WTC11 (cell line): ENCODE data around the gene KLHDC8A. TPM values are rescaled to one million over a fixed set of nuclear protein-coding genes. Genes with fewer than 3 reads are reported as not detected.
"Not testable (repeated sequence)": the region's sequence is repeated elsewhere in the genome, so short reads cannot be mapped to it uniquely, and the experiment has no call there.

Experiments
- ATAC-seq: fragments of 200-7000 bp; cut with Tn5 transposase; 2 replicates; pipeline ENCODE4 v1.10.0; 2021; ENCODE audit warnings: mild to moderate bottlenecking, moderate library complexity
- CTCF ChIA-PET: fragments of 300-600 bp; sonication (Branson Sonifier 250); formaldehyde crosslinking; loops from one replicate; lab custom pipeline; 2021; ENCODE audit warnings: antibody characterized with exemption; lab: Charles Lee
- POLR2A ChIA-PET: fragments of 350-600 bp; sonication (Branson Sonifier 250); formaldehyde crosslinking; loops from one replicate; lab custom pipeline; 2021; ENCODE audit warnings: antibody characterized with exemption; lab: Charles Lee
- DNase-seq: peaks from one replicate; pipeline ENCODE4 v3.0.0; 2021; ENCODE audit warnings: low spot score
- H3K27ac Mint-ChIP-seq: 2 replicates; pipeline ENCODE4 v1.8.0; 2021; ENCODE audit warnings: mixed read lengths
- H3K27me3 Mint-ChIP-seq: 2 replicates; pipeline ENCODE4 v1.8.0; 2021; ENCODE audit warnings: low read depth, mild to moderate bottlenecking, moderate library complexity, mixed read lengths
- H3K36me3 Mint-ChIP-seq: 2 replicates; pipeline ENCODE4 v1.8.0; 2021; ENCODE audit warnings: mixed read lengths
- H3K4me1 Mint-ChIP-seq: 2 replicates; pipeline ENCODE4 v1.8.0; 2022; ENCODE audit warnings: mixed read lengths
- H3K4me3 Mint-ChIP-seq: 2 replicates; pipeline ENCODE4 v1.8.0; 2021; ENCODE audit warnings: mild to moderate bottlenecking, moderate library complexity, mixed read lengths
- H3K9me3 Mint-ChIP-seq: 2 replicates; pipeline ENCODE4 v1.8.0; 2021; ENCODE audit warnings: mixed read lengths
- ATF2 ChIP-seq: sonication (generic); formaldehyde crosslinking; IDR thresholded peaks from 2 replicates; pipeline ENCODE4 v1.8.1; 2022; ENCODE audit warnings: low read depth, missing genetic modification reagents, borderline replicate concordance
- CDX4 ChIP-seq: fragments of 250-450 bp; sonication (Bioruptor Pico); IDR thresholded peaks from 2 replicates; pipeline ENCODE4 v1.9.0; 2021; ENCODE audit warnings: moderate library complexity, mild to moderate bottlenecking, inconsistent platforms, borderline replicate concordance
- E2F4 ChIP-seq: sonication (generic); formaldehyde crosslinking; IDR thresholded peaks from 2 replicates; pipeline ENCODE4 v1.8.1; 2022; ENCODE audit warnings: low read depth, mild to moderate bottlenecking, moderate library complexity, missing genetic modification reagents, borderline replicate concordance
- GTF2I ChIP-seq: fragments of 250-450 bp; sonication (Bioruptor Pico); conservative IDR thresholded peaks from 2 replicates; pipeline ENCODE4 v1.4.0; 2021; ENCODE audit warnings: mild to moderate bottlenecking
- IRF2 ChIP-seq: sonication (generic); formaldehyde crosslinking; IDR thresholded peaks from 2 replicates; pipeline ENCODE4 v1.8.0; 2022; ENCODE audit warnings: low read depth, missing genetic modification reagents, borderline replicate concordance
- JUN ChIP-seq: sonication (generic); formaldehyde crosslinking; IDR thresholded peaks from 2 replicates; pipeline ENCODE4 v1.8.0; 2023; ENCODE audit warnings: mild to moderate bottlenecking, missing genetic modification reagents
- ZNF121 ChIP-seq: sonication (generic); formaldehyde crosslinking; IDR thresholded peaks from 2 replicates; pipeline ENCODE4 v1.8.0; 2023; ENCODE audit warnings: missing genetic modification reagents
- ZNF232 ChIP-seq: sonication (generic); formaldehyde crosslinking; IDR thresholded peaks from 2 replicates; pipeline ENCODE4 v1.8.0; 2022; ENCODE audit warnings: mild to moderate bottlenecking, missing genetic modification reagents
- ZNF416 ChIP-seq: fragments of 250-450 bp; sonication (Bioruptor Pico); IDR thresholded peaks from 2 replicates; pipeline ENCODE4 v1.9.0; 2021; ENCODE audit warnings: mild to moderate bottlenecking, inconsistent platforms
- ZNF512 ChIP-seq: sonication (generic); formaldehyde crosslinking; IDR thresholded peaks from 2 replicates; pipeline ENCODE4 v1.8.1; 2022; ENCODE audit warnings: missing genetic modification reagents, borderline replicate concordance
- total RNA-seq: library from RNA; stranded (reverse); gene quantifications from 3 replicates; pipeline ENCODE4 v1.2.3, GENCODE V29; 2021

Gene KLHDC8A
- total RNA-seq, 1 experiment from 2014 or later = 1.7 TPM

- Mint-ChIP-seq H3K27ac (no peak overlapping the region), H3K27me3 (no peaks in the 10 kb centered on the region; the same call in 1 of the 2 replicates), H3K9me3 (no peaks in the 10 kb centered on the region), H3K4me3 (no peak overlapping the region), H3K4me1 (peaks cover 3% of the 10 kb centered on the region; the same call in 1 of the 2 replicates), H3K36me3 (no peaks in the 10 kb centered on the region)
- ChIA-PET CTCF (interaction anchor here (0.7 to 3.1 kb wide), 7 partner anchors 12 to 163 kb away, joined by 3 to 13 read pairs (median 5); no protein-coding TSS in a partner anchor), POLR2A (no interaction called here)
- DNase-seq (no peak), ATAC-seq (no peak)
- TF ChIP-seq ZNF416 (no peak), ZNF232 (no peak), CDX4 (CRISPR knock-in tag) (no peak), E2F4 (CRISPR knock-in tag) (no peak)
These were observed 9.3 kb upstream of the KLHDC8A start for GRCh38 chr1:205365945-205366463.

GRCh38 chr1:205365086-205365485, 8.4 kb upstream of the KLHDC8A start:
- H3K36me3 Mint-ChIP-seq, H3K9me3 Mint-ChIP-seq, POLR2A ChIA-PET: not testable (repeated sequence)
- peak; percentile 43; the same call in 1 of the 2 replicates for TF ChIP-seq GTF2I (CRISPR knock-in tag)
- TF ChIP-seq ZNF121 (CRISPR knock-in tag) = peak; percentile 94
- TF ChIP-seq, all 79 proteins: peak for 2; not testable (repeated sequence) for 77
- ATAC-seq, DNase-seq, H3K27me3 Mint-ChIP-seq, H3K27ac Mint-ChIP-seq, H3K4me3 Mint-ChIP-seq: not testable (repeated sequence)
- H3K4me1 Mint-ChIP-seq = peaks cover 10% of the 10 kb centered on the region
- CTCF ChIA-PET = interaction anchor here (1.3 to 3.1 kb wide), 3 partner anchors 11 to 164 kb away, joined by 3 to 13 read pairs (median 4); no protein-coding TSS in a partner anchor

GRCh38 chr1:205360891-205361290, 4.2 kb upstream of the KLHDC8A start:
- no peaks in the 10 kb centered on the region for H3K36me3 Mint-ChIP-seq
- ChIA-PET POLR2A (interaction anchor here (0.7 to 1.0 kb wide), 2 partner anchors 8 to 47 kb away, joined by 3 read pairs; no protein-coding TSS in a partner anchor), CTCF (interaction anchor here (1.4 to 2.4 kb wide), 4 partner anchors 26 to 125 kb away, joined by 4 to 10 read pairs (median 8); no protein-coding TSS in a partner anchor)
- peaks cover 40% of the 10 kb centered on the region for H3K4me1 Mint-ChIP-seq
- TF ChIP-seq JUN (CRISPR knock-in tag) = no peak
- H3K9me3 Mint-ChIP-seq = no peaks in the 10 kb centered on the region
- no peak overlapping the region for H3K4me3 Mint-ChIP-seq
- H3K27ac Mint-ChIP-seq = no peak overlapping the region
- no peak for DNase-seq
- H3K27me3 Mint-ChIP-seq = no peaks in the 10 kb centered on the region
- no peak for ATAC-seq

GRCh38 chr1:205359771-205360565, 3.2 kb upstream of the KLHDC8A start:
- CTCF ChIA-PET = interaction anchor here (0.5 to 2.4 kb wide), 9 partner anchors 25 to 164 kb away, joined by 3 to 10 read pairs (median 4); no protein-coding TSS in a partner anchor
- Mint-ChIP-seq H3K27me3 (no peaks in the 10 kb centered on the region), H3K27ac (no peak overlapping the region), H3K4me3 (no peak overlapping the region), H3K4me1 (peaks cover 44% of the 10 kb centered on the region), H3K36me3 (no peaks in the 10 kb centered on the region), H3K9me3 (no peaks in the 10 kb centered on the region)
- TF ChIP-seq IRF2 = no peak
- TF ChIP-seq ATF2 (CRISPR knock-in tag) = no peak
- TF ChIP-seq CDX4 (CRISPR knock-in tag) = no peak
- no peak for TF ChIP-seq ZNF232
- no peak for TF ChIP-seq ZNF512 (CRISPR knock-in tag)
- DNase-seq (no peak), ATAC-seq (peak; percentile 13; the same call in 1 of the 2 replicates)
- POLR2A ChIA-PET = interaction anchor here (1.0 kb wide), 1 partner anchor 46 kb away, joined by 3 read pairs; no protein-coding TSS in a partner anchor
